Liver (tissue), 9 donors: ENCODE measurements around the gene CD160. TPM values are rescaled to one million over a fixed set of nuclear protein-coding genes. Genes with fewer than 3 reads are reported as not detected.
"Not testable (repeated sequence)": the region's sequence is repeated elsewhere in the genome, so short reads cannot be mapped to it uniquely, and the experiment has no call there.

Experiments
- DNase-seq: peaks from one replicate; pipeline ENCODE4 v3.0.0-alpha.2; 2017; ENCODE audit warnings: low spot score
- H3K27ac ChIP-seq, 2 donors: one replicate each; pipeline ENCODE4 v1.7.0; 2013; ENCODE audit warnings: inconsistent platforms in 2 of 2, low read length in 2 of 2, control low read depth in 1 of 2, low read depth in 1 of 2, mild to moderate bottlenecking in 1 of 2
- H3K27me3 ChIP-seq, 4 donors: one replicate each; pipeline versions ENCODE4 v1.6.1 to v1.7.0; 2013; ENCODE audit warnings: low read length in 3 of 4, inconsistent platforms in 1 of 4, mild to moderate bottlenecking in 1 of 4, moderate library complexity in 1 of 4; ENCODE audit not compliant: control insufficient read depth in 4 of 4, insufficient read depth in 4 of 4
- H3K36me3 ChIP-seq, 4 donors: one replicate each; pipeline versions ENCODE4 v1.6.1 to v1.7.0; 2013; ENCODE audit warnings: low read length in 3 of 4, mild to moderate bottlenecking in 3 of 4, low read depth in 1 of 4, moderate library complexity in 1 of 4; ENCODE audit not compliant: control insufficient read depth in 4 of 4, insufficient read depth in 3 of 4
- H3K4me1 ChIP-seq, 4 donors: one replicate each; pipeline versions ENCODE4 v1.6.1 to v1.7.0; 2013; ENCODE audit warnings: low read length in 3 of 4, mild to moderate bottlenecking in 3 of 4, moderate library complexity in 1 of 4; ENCODE audit not compliant: control insufficient read depth in 4 of 4, insufficient read depth in 4 of 4
- H3K4me3 ChIP-seq, 3 donors: one replicate each; pipeline versions ENCODE4 v1.6.1 to v1.7.0; 2013; ENCODE audit warnings: low read length in 3 of 3, control low read depth in 1 of 3, low read depth in 1 of 3, mild to moderate bottlenecking in 1 of 3
- H3K9ac ChIP-seq, 2 donors: one replicate each; pipeline ENCODE4 v1.7.0; 2013; ENCODE audit warnings: low read length in 2 of 2, mild to moderate bottlenecking in 2 of 2, moderate library complexity in 2 of 2, control low read depth in 1 of 2, low read depth in 1 of 2
- H3K9me3 ChIP-seq, 4 donors: one replicate each; pipeline versions ENCODE4 v1.6.1 to v1.7.0; 2013; ENCODE audit warnings: low read length in 3 of 4; ENCODE audit not compliant: control insufficient read depth in 4 of 4
- FOXA1 ChIP-seq: IDR thresholded peaks from 2 replicates; pipeline ENCODE4 v1.6.1; 2016; ENCODE audit warnings: antibody characterized with exemption
- FOXA2 ChIP-seq: IDR thresholded peaks from 2 replicates; pipeline ENCODE4 v1.6.1; 2016; ENCODE audit warnings: antibody characterized with exemption
- GABPA ChIP-seq, 2 donors: IDR thresholded peaks in 1 of 2; conservative IDR thresholded peaks in 1 of 2; 2 replicates each; pipeline ENCODE4 v1.6.1; 2016; ENCODE audit warnings: antibody characterized with exemption in 2 of 2, mild to moderate bottlenecking in 1 of 2, moderate library complexity in 1 of 2
- RAD21 ChIP-seq, 2 donors: IDR thresholded peaks; 2 replicates each; pipeline ENCODE4 v1.6.1; 2016; ENCODE audit warnings: antibody characterized with exemption in 2 of 2, mild to moderate bottlenecking in 2 of 2
- SP1 ChIP-seq: IDR thresholded peaks from 2 replicates; pipeline ENCODE4 v1.6.1; 2018; ENCODE audit warnings: antibody characterized with exemption, mild to moderate bottlenecking
- WGBS: extraction: QIAGEN DNeasy Blood & Tissue Kit; methylation state at CpG from one replicate; pipeline ENCODE4 v1.1.7; 2013; 5-methylcytosine and 5-hydroxymethylcytosine counted together
- polyA plus RNA-seq, 2 donors: library from polyadenylated mRNA; stranded (reverse) in 1 of 2; unstranded in 1 of 2; fragments of 200-250 nt in 1 of 2; fragments of >200 nt in 1 of 2; fragmentation: Nextera tagmentation in 1 of 2; extraction: Ambion mirVana in 1 of 2; gene quantifications; one replicate each; pipeline versions ENCODE4 v1.2.1 to v1.2.3, GENCODE V29; 2013 to 2015
- total RNA-seq, 2 donors: library from RNA; depleted of rRNA; stranded (reverse); fragments of >200 nt; gene quantifications; one replicate each; pipeline ENCODE4 v1.2.3, GENCODE V29; 2014
- TF ChIP-seq, protein P1 (sequence below): IDR thresholded peaks from 2 replicates; pipeline ENCODE4 v1.6.1; 2016; ENCODE audit warnings: antibody characterized with exemption
- TF ChIP-seq, protein P2 (sequence below): fragments of 150-350 bp; IDR thresholded peaks from 2 replicates; pipeline ENCODE4 v1.5.1; 2017; ENCODE audit warnings: improper control_type of control experiment, low read depth, low read length; ENCODE audit not compliant: missing input control
- TF ChIP-seq, protein P3 (sequence below): IDR thresholded peaks from 2 replicates; pipeline ENCODE4 v1.6.1; 2016; ENCODE audit warnings: antibody characterized with exemption
- TF ChIP-seq, protein P4 (sequence below): IDR thresholded peaks from 2 replicates; pipeline ENCODE4 v1.6.1; 2016; ENCODE audit warnings: antibody characterized with exemption, mild to moderate bottlenecking
- donor health status: healthy.
- donor health status: healthy.
- donor health status: healthy.
- donor health status: healthy.
- donor health status: healthy.

The CD160 gene
- total and polyA plus RNA-seq, 4 donors = 0.54 to 1.4 (median 1.1) TPM

DNA sequence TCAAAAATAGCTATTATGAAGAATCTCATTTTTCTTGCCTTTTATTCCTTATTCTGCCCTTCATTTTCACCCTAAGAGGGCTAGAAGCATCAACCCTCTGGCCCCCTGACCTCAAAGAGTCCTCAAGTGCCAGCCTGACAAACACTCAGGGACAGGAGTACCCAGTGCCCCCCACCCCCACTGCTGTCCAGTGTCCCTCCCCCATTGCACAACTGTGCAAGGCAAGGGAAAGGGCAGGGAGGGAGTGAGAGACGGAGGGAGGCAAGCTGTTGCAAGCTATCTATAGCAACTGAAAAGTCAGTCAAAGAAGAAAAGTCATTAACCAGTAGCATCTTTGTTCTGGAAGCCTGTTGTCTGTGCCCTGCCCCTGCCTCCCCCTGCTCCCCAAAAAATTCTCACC lies 33.2 kb upstream of the CD160 start:
- not testable (repeated sequence) for H3K4me3 ChIP-seq, H3K27ac ChIP-seq, H3K9me3 ChIP-seq, H3K27me3 ChIP-seq, H3K36me3 ChIP-seq, H3K9ac ChIP-seq, DNase-seq
- 40% methylated on average over 1 of the region's 1 CpG for WGBS
- peaks cover 0 to 12% (median 7%) of the 10 kb centered on the region in 4 donors for H3K4me1 ChIP-seq

DNA sequence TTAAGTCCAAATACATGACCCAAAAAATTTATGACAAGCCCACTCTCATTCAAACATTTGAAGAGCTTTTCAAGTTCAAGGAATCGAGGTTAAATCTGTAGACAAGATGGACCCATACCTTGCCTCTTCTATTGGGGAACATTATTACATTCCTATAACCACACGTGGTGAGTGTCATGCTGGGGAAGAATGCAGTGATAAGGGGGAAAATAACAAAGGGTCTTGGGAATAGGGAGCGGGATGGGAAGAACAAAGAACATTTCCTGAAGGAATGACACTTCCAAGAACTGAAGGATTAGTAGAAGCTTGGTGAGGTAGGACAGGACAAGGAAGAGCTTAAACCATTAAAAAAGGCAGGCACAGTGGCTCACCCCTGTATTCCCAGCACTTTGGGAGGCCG lies 31.0 kb upstream of the CD160 start:
- H3K27me3 ChIP-seq = no peaks in the 10 kb centered on the region
- WGBS = 89% methylated on average over 4 of the region's 4 CpGs
- peaks cover 8 to 24% (median 17%) of the 10 kb centered on the region in 4 donors for H3K4me1 ChIP-seq
- DNase-seq = no peak
- TF ChIP-seq RAD21 (IDR thresholded peaks at IDR 0.05) (no peak), FOXA1 (no peak), FOXA2 (no peak), GABPA (IDR thresholded peaks at IDR 0.05 in 1 of 2, conservative IDR thresholded peaks at IDR 0.05 in 1 of 2) (no peak)
- peaks cover 2 to 8% (median 3%) of the 10 kb centered on the region in 4 donors for H3K36me3 ChIP-seq
- no peak overlapping the region for H3K4me3 ChIP-seq
- H3K27ac ChIP-seq = no peak overlapping the region
- no peak overlapping the region for H3K9ac ChIP-seq
- H3K9me3 ChIP-seq = no peaks in the 10 kb centered on the region

DNA sequence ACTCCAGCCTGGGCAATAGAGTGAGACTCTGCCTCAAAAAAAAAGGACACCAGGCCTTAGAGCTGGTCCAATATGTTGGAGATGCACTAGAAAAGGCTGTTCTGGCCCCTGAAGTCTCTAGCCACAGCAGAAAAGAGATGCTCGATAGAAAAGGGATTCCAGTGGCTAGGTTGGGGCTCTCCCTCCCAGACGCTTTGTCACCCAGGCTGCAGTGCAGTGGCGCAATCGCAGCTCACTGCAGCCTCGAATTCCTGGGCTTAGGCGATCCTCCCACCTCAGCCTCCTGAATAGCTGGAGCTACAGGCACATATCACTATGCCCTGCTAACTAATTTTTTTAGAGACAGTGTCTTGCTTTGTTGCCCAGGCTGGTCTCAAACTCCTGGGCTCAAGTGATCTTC lies 30.4 kb upstream of the CD160 start:
- 96% methylated on average over 6 of the region's 6 CpGs for WGBS
- H3K4me3 ChIP-seq = no peak overlapping the region
- TF ChIP-seq, protein P1, sequence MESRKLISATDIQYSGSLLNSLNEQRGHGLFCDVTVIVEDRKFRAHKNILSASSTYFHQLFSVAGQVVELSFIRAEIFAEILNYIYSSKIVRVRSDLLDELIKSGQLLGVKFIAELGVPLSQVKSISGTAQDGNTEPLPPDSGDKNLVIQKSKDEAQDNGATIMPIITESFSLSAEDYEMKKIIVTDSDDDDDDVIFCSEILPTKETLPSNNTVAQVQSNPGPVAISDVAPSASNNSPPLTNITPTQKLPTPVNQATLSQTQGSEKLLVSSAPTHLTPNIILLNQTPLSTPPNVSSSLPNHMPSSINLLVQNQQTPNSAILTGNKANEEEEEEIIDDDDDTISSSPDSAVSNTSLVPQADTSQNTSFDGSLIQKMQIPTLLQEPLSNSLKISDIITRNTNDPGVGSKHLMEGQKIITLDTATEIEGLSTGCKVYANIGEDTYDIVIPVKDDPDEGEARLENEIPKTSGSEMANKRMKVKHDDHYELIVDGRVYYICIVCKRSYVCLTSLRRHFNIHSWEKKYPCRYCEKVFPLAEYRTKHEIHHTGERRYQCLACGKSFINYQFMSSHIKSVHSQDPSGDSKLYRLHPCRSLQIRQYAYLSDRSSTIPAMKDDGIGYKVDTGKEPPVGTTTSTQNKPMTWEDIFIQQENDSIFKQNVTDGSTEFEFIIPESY = no peak
- no peak for TF ChIP-seq FOXA2
- TF ChIP-seq SP1 = no peak
- TF ChIP-seq, protein P2, sequence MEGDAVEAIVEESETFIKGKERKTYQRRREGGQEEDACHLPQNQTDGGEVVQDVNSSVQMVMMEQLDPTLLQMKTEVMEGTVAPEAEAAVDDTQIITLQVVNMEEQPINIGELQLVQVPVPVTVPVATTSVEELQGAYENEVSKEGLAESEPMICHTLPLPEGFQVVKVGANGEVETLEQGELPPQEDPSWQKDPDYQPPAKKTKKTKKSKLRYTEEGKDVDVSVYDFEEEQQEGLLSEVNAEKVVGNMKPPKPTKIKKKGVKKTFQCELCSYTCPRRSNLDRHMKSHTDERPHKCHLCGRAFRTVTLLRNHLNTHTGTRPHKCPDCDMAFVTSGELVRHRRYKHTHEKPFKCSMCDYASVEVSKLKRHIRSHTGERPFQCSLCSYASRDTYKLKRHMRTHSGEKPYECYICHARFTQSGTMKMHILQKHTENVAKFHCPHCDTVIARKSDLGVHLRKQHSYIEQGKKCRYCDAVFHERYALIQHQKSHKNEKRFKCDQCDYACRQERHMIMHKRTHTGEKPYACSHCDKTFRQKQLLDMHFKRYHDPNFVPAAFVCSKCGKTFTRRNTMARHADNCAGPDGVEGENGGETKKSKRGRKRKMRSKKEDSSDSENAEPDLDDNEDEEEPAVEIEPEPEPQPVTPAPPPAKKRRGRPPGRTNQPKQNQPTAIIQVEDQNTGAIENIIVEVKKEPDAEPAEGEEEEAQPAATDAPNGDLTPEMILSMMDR = no peak
- TF ChIP-seq, protein P3, sequence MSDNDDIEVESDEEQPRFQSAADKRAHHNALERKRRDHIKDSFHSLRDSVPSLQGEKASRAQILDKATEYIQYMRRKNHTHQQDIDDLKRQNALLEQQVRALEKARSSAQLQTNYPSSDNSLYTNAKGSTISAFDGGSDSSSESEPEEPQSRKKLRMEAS = no peak
- TF ChIP-seq, protein P4, sequence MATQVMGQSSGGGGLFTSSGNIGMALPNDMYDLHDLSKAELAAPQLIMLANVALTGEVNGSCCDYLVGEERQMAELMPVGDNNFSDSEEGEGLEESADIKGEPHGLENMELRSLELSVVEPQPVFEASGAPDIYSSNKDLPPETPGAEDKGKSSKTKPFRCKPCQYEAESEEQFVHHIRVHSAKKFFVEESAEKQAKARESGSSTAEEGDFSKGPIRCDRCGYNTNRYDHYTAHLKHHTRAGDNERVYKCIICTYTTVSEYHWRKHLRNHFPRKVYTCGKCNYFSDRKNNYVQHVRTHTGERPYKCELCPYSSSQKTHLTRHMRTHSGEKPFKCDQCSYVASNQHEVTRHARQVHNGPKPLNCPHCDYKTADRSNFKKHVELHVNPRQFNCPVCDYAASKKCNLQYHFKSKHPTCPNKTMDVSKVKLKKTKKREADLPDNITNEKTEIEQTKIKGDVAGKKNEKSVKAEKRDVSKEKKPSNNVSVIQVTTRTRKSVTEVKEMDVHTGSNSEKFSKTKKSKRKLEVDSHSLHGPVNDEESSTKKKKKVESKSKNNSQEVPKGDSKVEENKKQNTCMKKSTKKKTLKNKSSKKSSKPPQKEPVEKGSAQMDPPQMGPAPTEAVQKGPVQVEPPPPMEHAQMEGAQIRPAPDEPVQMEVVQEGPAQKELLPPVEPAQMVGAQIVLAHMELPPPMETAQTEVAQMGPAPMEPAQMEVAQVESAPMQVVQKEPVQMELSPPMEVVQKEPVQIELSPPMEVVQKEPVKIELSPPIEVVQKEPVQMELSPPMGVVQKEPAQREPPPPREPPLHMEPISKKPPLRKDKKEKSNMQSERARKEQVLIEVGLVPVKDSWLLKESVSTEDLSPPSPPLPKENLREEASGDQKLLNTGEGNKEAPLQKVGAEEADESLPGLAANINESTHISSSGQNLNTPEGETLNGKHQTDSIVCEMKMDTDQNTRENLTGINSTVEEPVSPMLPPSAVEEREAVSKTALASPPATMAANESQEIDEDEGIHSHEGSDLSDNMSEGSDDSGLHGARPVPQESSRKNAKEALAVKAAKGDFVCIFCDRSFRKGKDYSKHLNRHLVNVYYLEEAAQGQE = no peak
- peaks cover 8 to 24% (median 17%) of the 10 kb centered on the region in 4 donors for H3K4me1 ChIP-seq
- H3K9me3 ChIP-seq = no peaks in the 10 kb centered on the region
- H3K27me3 ChIP-seq = no peaks in the 10 kb centered on the region
- H3K27ac ChIP-seq = no peak overlapping the region
- H3K9ac ChIP-seq = no peak overlapping the region
- peaks cover 2 to 8% (median 3%) of the 10 kb centered on the region in 4 donors for H3K36me3 ChIP-seq
- DNase-seq = no peak
